Lower leg skin (tissue), 3 donors: ENCODE measurements around the gene SLC16A13.

ENCODE experiments used
- CTCF ChIP-seq, 3 donors: fragments of 450-650 bp; IDR thresholded peaks; one replicate each; pipeline ENCODE4 v1.5.1; 2016; ENCODE audit warnings: antibody characterized with exemption in 3 of 3, mild to moderate bottlenecking in 3 of 3, moderate library complexity in 2 of 3
- POLR2A ChIP-seq, 2 donors: fragments of 450-650 bp; IDR thresholded peaks; one replicate each; pipeline ENCODE4 v1.6.1; 2016 to 2017; ENCODE audit warnings: antibody characterized with exemption in 2 of 2, mild to moderate bottlenecking in 1 of 2, moderate library complexity in 1 of 2

GRCh38 chr17:7021993-7022778 is 13.6 kb upstream of the SLC16A13 start:
- peak in 1 of 3 donors; percentile 84 for TF ChIP-seq CTCF (IDR thresholded peaks at IDR 0.05)
- no peak for TF ChIP-seq POLR2A (IDR thresholded peaks at IDR 0.05)
